Measurements from ENCODE around the gene LAMA2. TPM values are rescaled to one million over a fixed set of nuclear protein-coding genes. Genes with fewer than 3 reads are reported as not detected.

LAMA2 gene
- total RNA-seq, 1 experiment from 2014 or later: 4.2 TPM

- no peak for TF ChIP-seq CTCF (conservative IDR thresholded peaks at IDR 0.05)
- H4K5ac ChIP-seq (ENCODE audit: insufficient read length, low read depth, low read length): no peak overlapping the region
- no peaks in the 10 kb centered on the region for H3K9me3 ChIP-seq (ENCODE audit: control insufficient read depth, low read depth, low read length)
- no peak overlapping the region for H2BK12ac ChIP-seq (ENCODE audit: insufficient read length, low read depth, low read length)
- no CpG with 5 or more reads among the region's 4 CpGs for WGBS (ENCODE audit: extremely low coverage, insufficient read length, low lambda C conversion rate)
- H3K18ac ChIP-seq (ENCODE audit: insufficient read length, low read depth, low read length): no peak overlapping the region
- no peak overlapping the region for H2AK5ac ChIP-seq (ENCODE audit: insufficient read length, low read length)
- H3K14ac ChIP-seq (ENCODE audit: insufficient read depth, low read length): no peak overlapping the region
- H3K23ac ChIP-seq (ENCODE audit: insufficient read length, low read depth, low read length): no peak overlapping the region
- no peak overlapping the region for H2AFZ ChIP-seq (ENCODE audit: low read length)
- H2BK120ac ChIP-seq (ENCODE audit: low read depth, low read length, poor library complexity, severe bottlenecking): no peak overlapping the region
- Mint-ChIP-seq H3K9me3 (peaks cover 0 to 3% of the 10 kb centered on the region in 2 experiments; a peak in 1 of 5 replicates), H3K27ac (peak overlapping the region in 2 of 3 experiments; percentile 65 to 73; a peak in 3 of 7 replicates), H3K36me3 (ENCODE audit: insufficient read depth in 1 of 3, low read depth in 3 of 3) (peaks cover 0 to 4% (median 3%) of the 10 kb centered on the region in 3 experiments; a peak in 4 of 7 replicates), H3K4me1 (peaks cover 3% of the 10 kb centered on the region in 2 experiments), H3K4me3 (no peak overlapping the region), H3K27me3 (ENCODE audit: low read depth) (no peaks in the 10 kb centered on the region; the same call in 1 of the 2 replicates)
- no peaks in the 10 kb centered on the region for H4K20me1 ChIP-seq (ENCODE audit: control insufficient read depth, insufficient read depth, insufficient read length)
- no peak overlapping the region for H4K8ac ChIP-seq (replicated peaks; ENCODE audit: insufficient read length, low read depth, low read length)
- H3K4me1 ChIP-seq (ENCODE audit: insufficient read depth, low read length): no peaks in the 10 kb centered on the region
- no peak overlapping the region for H2BK5ac ChIP-seq (ENCODE audit: insufficient read length, low read length)
- H3K27me3 ChIP-seq (ENCODE audit: insufficient read depth, low read length): no peaks in the 10 kb centered on the region
- H3K4me2 ChIP-seq (ENCODE audit: insufficient read depth, insufficient read length, low read length): no peak overlapping the region
- H2BK15ac ChIP-seq (ENCODE audit: low read depth, low read length): no peak overlapping the region
- no peak overlapping the region for H4K91ac ChIP-seq (ENCODE audit: insufficient read length, low read depth, low read length)
- no peak overlapping the region for H3K56ac ChIP-seq (ENCODE audit: insufficient read length, low read depth, low read length)
- no peaks in the 10 kb centered on the region for H3K23me2 ChIP-seq (ENCODE audit: insufficient read length, low read depth, low read length, poor library complexity, severe bottlenecking)
- no peaks in the 10 kb centered on the region for H3K79me2 ChIP-seq (ENCODE audit: insufficient read depth, low read length)
- H3K9ac ChIP-seq (ENCODE audit: extremely low read depth, insufficient read length, low read length): no peak overlapping the region
- no peak overlapping the region for H3T11ph ChIP-seq (ENCODE audit: low read length)
- DNase-seq: no peak
- no peaks in the 10 kb centered on the region for H3K79me1 ChIP-seq (ENCODE audit: insufficient read depth, low read depth, low read length, poor library complexity, severe bottlenecking)
- no peak overlapping the region for H2BK20ac ChIP-seq (ENCODE audit: low read depth, low read length, poor library complexity, severe bottlenecking)
- H3K27ac ChIP-seq (ENCODE audit: insufficient read length, low read depth, low read length): no peak overlapping the region
- no peak overlapping the region for H3K4ac ChIP-seq (ENCODE audit: low read depth, low read length)
Measured at GRCh38 chr6:129565366-129565765, 682.4 kb downstream of the LAMA2 start.
